GM21526 (cell line): Measurements from ENCODE around the gene MAGOH.
A peak's percentile ranks its signal among the peaks of the same experiment; 100 is the strongest.

Experiments
- ATAC-seq: cut with Tn5 transposase; IDR thresholded peaks from one replicate; pipeline ENCODE4 v1.9.1; 2021; ENCODE audit warnings: moderate library complexity; ENCODE audit not compliant: unreplicated experiment, low FRiP score

The MAGOH gene

DNA sequence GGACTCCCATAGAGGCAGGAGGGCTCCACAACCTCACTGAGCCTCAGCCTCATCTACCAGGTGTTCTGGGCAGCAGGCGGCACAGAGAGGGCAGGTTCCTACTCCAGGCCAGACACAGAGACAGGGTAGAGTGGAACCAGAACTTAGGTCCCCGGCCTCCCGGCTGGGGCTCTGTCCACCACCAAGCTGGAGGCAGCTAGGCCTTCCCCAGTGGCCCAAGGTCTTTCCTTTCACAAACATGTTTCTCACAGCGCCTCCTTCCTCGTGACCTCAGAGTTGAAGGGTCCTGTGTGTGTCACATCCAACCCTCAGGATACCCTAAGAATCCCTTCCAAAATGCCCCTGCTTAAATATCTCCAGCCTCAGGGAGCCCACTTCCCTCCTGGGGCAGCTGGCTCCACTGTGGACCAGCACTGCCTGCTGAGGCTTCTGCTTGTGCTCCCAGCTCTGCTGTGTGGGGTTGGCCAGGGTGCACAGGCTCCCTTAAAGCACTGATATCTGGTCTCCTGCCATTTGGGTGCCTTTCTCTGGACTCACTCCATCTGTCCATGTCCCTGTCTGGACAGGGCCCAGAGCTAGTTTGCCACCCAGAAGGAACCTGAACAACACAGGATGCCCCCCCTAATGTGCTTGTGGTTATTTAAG is 33.2 kb upstream of the MAGOH start:
- ATAC-seq = no peak

DNA sequence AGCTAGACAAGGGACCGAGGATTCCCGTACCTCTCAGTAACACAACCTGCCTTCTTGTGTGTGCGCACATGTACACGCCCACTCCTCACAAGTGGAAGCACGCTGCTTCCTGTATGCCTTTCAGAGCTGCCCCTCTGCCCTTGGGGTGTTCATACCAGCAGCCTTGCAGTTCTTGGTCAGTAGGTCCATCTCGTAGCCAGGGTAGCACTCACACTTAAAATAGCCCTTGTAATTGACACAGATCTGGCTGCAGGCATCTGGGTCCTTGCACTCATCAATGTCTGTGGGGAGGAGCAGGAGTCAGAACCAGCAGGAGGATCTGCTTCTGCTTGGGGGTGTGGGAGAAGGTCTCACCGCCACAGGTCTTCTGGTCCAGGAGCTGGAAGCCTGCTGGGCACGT is 32.6 kb upstream of the MAGOH start:
- ATAC-seq = no peak

DNA sequence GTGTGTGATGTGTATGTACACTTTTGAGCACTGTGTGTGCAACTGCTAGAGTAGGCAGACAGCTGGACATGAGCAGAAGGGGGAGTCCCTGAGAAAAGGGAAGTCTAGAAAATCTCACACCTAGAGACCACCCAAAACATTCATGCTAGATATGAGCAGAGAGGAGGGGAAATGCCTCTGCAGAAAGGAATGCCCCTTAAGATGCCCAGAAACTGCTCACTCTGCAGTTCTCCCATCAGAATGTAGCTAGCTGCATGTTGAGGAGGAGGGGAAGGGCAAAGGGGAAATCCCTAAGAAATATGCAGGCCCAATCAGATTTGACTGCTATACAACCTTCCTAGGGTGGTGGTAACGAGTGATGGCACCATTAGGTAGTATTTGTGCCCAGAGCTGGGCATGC is 31.8 kb upstream of the MAGOH start:
- ATAC-seq = no peak

DNA sequence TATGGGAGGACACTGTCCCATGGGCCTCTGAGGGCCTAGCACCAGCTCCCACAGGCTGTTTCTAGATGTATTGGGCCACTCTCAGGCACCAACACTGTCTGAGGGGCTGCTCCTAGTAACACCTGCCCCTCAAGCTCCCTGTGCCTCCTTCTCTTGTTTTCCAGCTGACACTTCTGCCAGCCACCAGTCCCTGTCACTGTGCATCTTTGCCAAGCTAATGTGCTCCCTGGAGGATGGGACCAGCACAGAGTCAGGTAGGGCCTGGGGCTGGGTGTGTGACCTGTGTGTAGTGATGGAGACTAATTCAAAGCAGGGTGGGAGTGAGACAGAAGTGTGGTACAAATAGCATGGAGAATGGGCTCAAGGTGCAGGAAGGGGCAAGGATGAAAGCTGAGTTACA is 29.4 kb upstream of the MAGOH start:
- no peak for ATAC-seq

DNA sequence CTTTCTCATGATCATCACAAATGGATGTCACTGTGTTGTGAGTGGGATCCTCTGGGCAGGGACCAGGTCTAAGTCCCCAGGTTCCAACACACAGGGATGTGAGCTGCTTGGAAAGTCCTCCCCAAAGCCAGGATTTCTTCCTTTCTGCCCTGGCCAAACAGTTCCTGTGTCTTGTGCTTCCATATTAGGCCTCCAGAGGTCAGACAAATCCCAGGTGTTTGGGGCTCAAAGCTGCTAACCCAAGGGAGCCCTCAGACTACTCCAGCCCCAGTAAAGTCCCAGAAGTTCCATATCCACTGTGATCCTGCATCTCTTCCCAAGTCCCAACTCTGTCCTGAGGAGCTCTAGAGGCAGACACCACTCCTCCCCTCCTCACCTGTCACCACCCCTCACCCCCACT is 27.7 kb upstream of the MAGOH start:
- ATAC-seq = no peak

DNA sequence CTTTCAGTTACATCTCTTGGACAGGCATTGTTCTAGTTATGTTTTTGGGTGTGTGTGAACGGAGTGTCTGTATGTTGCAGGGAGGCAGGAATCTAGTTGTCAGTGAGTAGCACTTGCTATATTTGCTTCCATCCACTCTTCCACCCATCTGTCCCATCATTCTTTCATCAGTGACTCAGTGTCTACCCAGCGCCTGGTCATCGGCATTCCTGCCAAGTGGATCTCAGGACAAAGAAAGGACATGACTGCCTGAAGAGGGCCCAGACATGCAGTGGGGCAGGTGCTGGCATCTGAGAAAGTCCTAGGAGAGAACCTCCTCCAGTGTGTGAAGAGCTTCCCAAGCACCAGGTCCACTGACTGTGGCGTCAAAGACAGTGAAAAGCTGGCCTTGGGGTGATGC is 27.3 kb upstream of the MAGOH start:
- no peak for ATAC-seq

DNA sequence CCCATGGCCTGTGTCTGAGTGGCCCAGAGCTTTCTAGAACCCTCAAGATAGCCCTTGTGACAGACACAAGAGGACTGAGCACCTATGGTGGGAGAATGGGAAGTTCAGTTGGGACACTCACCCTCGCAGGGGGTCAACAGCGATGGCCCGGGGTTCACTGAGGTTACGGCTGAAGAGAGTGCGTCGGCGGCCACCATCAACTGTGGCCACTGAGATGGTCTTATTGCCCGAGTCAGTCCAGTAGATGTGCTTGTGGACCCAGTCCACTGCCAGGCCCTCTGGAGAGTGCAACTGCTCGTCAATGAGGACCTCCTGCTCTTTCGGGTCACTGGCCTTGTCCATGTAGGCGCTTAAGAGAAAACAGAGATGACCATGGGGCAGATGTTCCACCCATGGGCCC is 25.7 kb upstream of the MAGOH start:
- ATAC-seq = no peak

DNA sequence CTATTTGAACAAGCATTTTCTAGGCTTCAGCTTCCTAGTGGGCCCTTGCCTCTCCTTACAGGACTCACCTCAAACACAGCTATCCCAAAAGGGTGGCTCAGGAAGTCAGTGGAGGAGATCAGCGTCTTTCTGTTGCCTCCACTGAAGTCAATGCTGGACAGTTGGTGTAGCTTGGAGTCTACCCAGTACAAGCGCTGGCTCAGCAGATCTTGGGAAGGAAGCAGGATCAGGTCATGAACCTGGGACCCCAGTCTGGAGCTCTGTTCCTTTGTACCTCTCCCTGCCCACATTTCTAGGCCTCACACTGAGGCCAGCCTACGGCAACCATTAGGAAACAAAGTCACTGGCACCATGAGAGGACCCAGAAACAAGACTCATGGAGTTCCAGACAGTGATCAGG is 23.7 kb upstream of the MAGOH start:
- no peak for ATAC-seq

DNA sequence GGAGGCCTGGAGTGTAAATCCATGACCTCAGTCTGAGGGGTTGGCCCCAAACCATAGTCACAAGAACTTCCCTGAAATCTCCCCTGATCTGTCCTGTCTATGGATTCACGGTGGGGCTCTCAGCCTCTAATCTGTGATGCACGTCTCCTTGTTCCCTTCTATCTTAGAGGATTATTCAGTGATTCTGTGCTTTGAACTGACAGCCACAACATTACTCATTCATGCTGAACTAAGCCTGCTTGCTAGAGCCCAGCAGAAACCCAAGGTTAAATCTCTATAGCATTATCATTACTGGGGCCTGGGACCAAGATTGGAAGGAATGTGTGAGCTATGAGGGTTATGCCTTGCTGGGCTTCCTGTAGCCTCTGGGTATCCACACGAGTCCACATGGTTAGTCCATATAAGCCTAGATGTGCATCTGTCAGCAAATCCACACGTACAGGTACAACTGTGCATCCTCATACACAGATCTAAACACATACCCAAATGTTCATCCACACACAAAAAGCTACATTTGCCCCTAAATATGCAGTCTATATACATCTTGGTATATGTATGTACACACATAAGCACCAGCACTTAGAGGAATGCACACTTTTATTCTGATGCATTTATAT is 22.4 kb upstream of the MAGOH start:
- no peak for ATAC-seq

DNA sequence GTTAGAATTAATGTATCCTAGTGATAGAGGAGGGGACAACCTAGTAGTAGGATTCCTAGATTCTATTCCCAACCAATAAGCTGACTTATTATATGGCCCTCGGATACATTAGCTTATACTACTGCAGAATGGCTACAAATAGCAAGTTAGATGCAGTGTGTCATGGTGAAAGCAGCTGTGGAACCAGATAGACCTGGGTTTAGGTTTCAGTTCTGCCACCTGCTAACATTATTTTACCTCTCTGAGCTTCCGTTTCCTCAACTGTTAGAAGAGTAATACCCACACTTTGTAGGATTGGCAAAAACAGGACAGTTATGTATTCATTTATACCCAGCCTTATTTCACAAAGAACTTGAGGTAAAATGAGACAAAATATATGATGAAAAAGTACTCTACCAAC is 21.6 kb upstream of the MAGOH start:
- ATAC-seq = peak; percentile 58

DNA sequence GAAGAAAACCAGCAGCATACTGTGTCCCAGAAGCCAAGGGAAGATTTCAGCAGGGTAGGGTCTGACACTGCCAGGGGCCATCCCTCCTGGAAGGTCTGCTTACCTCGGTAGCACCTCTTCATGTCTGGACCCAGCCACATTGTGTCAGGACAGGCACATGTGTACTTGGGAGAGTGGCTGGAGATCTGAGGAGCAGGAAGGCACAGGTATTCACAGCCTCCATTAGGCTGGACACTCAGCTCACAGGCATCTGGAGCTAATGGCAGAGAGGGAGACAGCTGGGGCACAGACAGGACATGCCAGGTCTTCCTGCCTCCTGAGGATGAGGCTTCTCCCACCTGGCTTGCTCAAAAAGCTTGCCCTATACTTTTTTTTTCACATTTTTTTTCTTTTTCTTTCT is 19.9 kb upstream of the MAGOH start:
- ATAC-seq = no peak

DNA sequence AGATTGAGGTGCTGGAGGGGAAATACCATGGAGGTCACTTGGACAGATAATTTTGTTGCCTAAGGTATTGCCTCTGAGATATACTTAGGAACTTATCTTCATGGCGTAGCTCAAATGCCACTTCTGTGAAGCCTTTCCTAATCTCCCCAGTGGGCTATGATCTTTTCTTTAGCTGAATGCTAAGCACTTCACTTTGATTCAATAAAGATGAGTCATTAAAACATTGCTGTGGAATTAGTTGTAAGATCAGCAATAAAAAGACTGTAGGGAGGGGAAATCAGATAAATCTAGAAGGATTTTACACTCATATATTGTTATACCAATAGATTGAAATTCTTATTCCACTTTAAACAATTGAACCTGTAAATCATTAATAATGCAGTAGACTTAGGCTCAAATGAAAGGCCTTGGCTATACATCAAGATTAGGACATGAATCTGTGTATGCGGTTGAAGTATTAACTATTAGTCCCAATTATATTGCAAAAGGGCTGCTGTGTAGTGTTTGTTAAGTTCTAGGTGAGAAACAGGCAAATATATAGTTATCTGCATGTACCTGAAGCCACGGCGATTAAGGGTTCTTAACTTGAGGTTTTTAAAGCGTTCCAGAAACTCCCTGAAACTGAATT is 19.2 kb upstream of the MAGOH start:
- no peak for ATAC-seq

DNA sequence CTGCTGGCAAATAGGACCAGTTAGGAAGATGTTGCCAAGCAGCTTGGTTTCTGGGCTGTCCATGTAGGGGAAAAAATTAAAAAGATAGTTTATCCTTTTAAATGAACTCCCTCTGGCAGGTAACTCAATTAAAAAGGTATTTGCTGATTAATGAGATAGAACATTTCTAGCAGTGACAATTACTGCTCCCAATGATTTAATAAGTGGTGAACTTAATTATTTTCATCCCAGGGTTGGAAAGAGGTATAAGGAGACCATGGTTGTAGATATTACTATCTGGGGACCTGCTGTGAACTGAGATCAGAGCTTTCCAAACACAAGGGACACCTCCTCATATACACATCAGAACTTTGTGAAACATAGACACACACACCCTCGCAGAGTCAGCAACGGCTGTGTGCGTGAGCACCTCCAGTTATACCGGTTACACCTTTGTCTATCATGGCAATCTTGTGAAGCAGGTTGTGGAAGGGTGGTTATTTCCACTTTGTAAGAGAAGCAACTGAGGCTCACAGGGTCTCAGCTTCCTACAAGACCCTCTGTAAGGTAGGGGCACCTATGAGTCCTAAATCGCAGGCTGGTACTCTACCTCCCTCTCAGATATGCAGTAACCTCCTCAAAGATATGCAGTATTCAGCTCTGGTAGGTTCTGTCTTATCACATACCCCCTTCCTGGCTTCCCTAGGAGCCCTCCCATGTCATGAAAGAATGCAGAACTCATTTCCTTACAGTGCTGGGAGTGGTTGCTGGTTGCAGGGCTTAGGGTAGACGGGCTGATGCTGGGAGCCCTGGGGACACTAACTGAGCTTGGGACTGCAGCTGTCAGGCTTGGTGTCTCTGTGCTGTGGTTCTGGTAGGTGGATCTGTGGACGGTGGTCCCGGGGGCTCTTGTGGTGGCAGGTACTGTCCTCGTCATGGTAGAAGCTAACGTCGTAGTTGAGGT is 18.5 kb upstream of the MAGOH start:
- ATAC-seq = no peak

DNA sequence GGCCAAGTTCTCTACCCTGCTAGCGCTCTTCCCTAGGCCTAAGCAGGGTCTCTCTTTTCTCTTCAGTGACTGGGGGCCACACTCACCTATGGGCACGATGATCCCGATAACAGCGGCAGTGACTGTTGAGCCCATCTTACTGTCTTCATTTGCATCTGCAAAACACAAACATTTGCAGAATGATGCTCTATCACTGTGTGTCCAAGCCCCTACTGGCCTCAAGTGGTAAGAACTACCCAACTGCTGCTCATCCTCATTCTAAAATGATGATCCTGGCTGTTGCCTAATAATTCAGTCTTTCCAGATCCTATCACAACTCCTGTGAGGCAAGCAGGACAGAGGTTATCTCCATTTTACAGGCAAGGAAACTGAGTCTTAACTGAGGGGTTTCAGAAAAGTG is 16.7 kb upstream of the MAGOH start:
- ATAC-seq = no peak

DNA sequence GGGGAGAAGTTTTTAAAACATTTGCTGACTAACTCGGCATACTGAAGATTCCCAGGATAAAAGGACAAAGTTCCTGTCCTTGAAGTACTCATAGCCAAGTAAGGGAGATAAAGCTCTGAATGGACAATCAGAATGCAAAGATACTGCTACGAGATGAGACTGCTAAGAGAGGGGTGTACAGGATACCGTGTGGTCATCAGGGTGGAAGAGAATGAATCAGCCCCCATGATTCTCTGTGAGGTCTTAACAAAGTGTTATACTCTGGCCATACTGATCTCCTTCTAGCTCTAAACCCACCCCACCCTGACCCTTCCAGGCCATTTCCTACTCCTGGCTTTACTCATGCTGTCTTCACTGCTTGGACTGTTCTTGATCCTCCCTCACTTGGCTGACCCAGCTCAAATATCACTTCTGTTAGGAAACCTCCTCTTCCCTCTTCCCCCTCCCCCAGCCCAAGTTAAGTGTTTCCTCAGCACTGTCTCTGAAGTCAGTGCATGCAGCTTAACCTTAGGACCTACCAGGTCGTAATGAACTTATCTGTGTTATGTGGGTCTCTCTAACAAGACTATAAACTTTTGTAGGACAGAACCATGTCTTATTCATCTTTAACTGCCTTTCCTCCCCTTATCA is 15.8 kb upstream of the MAGOH start:
- ATAC-seq = no peak

DNA sequence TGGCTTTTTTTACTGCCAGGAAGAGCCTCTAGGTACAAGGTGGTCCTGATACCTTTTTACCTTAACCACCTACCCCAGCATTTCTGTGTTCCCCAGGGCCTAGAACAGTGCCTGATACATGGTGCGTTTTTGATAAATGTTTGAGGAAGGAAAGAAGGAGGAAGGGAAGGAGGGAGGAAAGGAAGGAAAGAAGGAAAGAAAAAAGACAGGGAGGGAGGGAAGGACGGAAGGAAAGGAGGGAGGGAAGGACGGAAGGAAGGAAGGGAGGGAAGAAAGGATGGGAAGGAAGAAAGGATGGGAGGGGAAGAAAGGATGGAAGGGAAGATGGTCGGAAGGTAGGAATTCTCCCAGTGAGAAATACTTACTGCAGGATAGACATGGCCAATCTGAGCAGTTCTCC is 12.0 kb upstream of the MAGOH start:
- ATAC-seq = no peak

DNA sequence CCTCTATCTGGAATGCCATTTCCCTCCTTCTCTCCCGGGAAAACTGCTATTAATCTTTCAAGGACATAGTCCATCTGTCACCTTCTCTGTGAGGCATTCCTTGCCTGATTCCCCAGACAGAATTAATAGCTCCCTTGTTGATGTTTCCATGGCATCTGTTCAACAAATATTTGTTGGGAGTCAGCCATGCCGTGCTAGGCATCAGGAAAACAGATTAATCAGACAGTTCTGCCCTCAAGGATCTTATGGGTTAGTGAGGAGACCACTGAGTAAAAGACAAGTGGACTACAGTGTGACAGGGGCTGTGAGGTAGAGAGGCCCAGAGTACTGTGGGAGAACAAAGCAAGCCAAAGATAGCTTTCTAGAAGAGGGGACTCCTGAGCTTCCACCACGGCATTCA is 11.4 kb upstream of the MAGOH start:
- ATAC-seq = no peak

DNA sequence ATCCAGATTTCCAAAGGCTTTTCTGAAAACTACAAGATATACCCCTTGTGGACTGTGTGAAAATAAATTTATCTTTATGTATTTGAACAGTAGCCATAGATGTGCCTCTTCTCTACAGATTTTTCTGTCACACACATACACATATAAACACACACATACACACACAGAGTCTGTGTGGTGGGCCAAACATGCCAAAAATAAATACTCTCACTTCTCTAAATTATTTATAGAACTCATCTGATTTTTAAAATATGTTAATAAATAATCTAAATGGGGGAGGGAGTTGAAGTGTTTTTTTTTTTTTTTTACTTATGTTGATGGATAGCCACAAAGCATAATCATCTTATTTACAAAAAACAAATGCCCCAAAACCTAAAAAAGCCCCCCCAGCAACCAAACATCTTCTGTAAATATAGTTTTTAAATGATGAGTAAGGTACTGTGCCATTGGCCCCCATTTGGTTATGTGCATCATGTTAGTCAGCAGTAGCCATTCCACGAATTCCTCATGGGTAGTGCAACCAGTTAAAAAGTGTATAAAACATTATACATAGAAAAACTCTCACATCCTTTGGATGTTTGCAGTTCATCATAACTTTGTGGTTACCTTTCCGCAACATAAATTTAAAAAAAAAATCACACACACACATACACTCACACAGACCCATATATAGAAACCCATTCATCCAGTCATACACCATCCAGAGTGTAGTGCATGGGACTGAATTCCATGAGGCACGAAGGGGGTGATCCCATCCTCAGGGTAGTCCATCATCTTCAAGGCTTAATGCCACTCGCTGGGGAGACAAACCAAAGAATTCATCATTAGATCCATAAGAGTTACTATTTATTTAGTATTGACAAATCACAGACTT is 8.2 kb upstream of the MAGOH start:
- no peak for ATAC-seq

DNA sequence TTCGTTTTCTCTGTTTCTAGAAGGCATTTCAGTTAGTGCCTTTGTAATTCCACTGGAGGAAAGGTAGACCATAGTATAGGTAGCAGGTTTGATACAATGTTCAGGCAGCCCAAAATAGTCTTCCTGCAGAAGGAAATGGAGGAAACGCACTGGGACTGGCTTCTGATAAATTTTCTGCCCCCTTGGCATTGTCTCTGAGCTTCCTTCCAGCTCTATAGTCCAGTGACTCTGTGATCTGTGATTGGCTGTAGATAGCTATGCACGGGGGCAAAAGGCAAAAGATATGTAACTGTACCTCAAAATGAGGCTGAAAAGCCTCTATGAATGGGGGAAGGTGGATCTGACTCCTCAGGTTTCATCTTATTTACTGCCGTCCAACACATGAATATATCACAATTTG is 5.8 kb upstream of the MAGOH start:
- no peak for ATAC-seq

DNA sequence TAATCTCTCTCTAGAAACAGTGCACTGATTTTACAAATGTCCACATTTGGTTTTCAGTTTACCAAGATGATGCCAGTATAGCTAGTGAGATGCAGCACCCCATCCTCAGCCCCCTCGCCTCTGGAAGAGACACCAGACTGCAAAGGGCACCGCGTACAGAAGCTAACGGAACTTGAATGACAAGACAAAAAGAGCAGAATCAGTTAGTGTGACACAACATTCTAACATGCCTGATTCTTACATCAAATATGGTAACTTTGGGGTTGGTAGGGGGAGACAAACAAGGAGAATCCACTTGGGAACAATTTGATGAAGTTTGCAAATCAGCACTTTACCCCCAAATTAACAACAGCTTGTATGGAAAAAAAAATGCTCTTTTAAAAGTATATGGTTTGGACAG is 4.1 kb upstream of the MAGOH start:
- ATAC-seq = no peak
